H9 (cell line): ENCODE data around the gene BMP8A. TPM values are rescaled to one million over a fixed set of nuclear protein-coding genes. Genes with fewer than 3 reads are reported as not detected.
"Not testable (repeated sequence)": the region's sequence is repeated elsewhere in the genome, so short reads cannot be mapped to it uniquely, and the experiment has no call there.

Experiments
- DNase-seq: peaks from one replicate; pipeline ENCODE4 v3.0.0-alpha.2; 2017
- H2AFZ ChIP-seq: one replicate; pipeline ENCODE4 v1.6.1; 2013; ENCODE audit warnings: mild to moderate bottlenecking, low read length, control low read depth, moderate library complexity
- H2AK5ac ChIP-seq: 2 replicates; pipeline ENCODE4 v1.6.1; 2013; ENCODE audit warnings: low read length, control low read depth, mixed read lengths; ENCODE audit not compliant: insufficient read length
- H2BK120ac ChIP-seq: one replicate; pipeline ENCODE4 v1.6.1; 2013; ENCODE audit warnings: low read depth, mild to moderate bottlenecking, low read length, control low read depth, inconsistent platforms; ENCODE audit not compliant: poor library complexity, severe bottlenecking
- H2BK12ac ChIP-seq: 2 replicates; pipeline ENCODE4 v1.6.1; 2013; ENCODE audit warnings: low read length, control low read depth, mixed read lengths, low read depth; ENCODE audit not compliant: insufficient read length
- H2BK15ac ChIP-seq: 2 replicates; pipeline ENCODE4 v1.6.1; 2013; ENCODE audit warnings: low read depth, low read length, control low read depth
- H2BK20ac ChIP-seq: one replicate; pipeline ENCODE4 v1.6.1; 2013; ENCODE audit warnings: low read depth, mild to moderate bottlenecking, low read length, control low read depth, inconsistent platforms; ENCODE audit not compliant: poor library complexity, severe bottlenecking
- H2BK5ac ChIP-seq: 2 replicates; pipeline ENCODE4 v1.6.1; 2013; ENCODE audit warnings: low read length, control low read depth, mixed read lengths; ENCODE audit not compliant: insufficient read length
- H3K14ac ChIP-seq: 2 replicates; pipeline ENCODE4 v1.6.1; 2013; ENCODE audit warnings: low read length, control low read depth; ENCODE audit not compliant: insufficient read depth
- H3K18ac ChIP-seq: 2 replicates; pipeline ENCODE4 v1.6.1; 2013; ENCODE audit warnings: low read depth, mild to moderate bottlenecking, mixed read lengths, low read length, control low read depth; ENCODE audit not compliant: insufficient read length
- H3K23ac ChIP-seq: 2 replicates; pipeline ENCODE4 v1.6.1; 2013; ENCODE audit warnings: low read length, control low read depth, mixed read lengths, low read depth; ENCODE audit not compliant: insufficient read length
- H3K23me2 ChIP-seq: 2 replicates; pipeline ENCODE4 v1.6.1; 2013; ENCODE audit warnings: low read depth, mild to moderate bottlenecking, mixed read lengths, low read length, control low read depth; ENCODE audit not compliant: insufficient read length, poor library complexity, severe bottlenecking
- H3K27ac ChIP-seq: 2 replicates; pipeline ENCODE4 v1.5.1; 2013; ENCODE audit warnings: low read length, control low read depth, mixed read lengths, low read depth; ENCODE audit not compliant: insufficient read length
- H3K27me3 ChIP-seq: 2 replicates; pipeline ENCODE4 v1.6.1; 2013; ENCODE audit warnings: low read length, control low read depth, inconsistent platforms; ENCODE audit not compliant: insufficient read depth
- H3K4ac ChIP-seq: 2 replicates; pipeline ENCODE4 v1.6.1; 2013; ENCODE audit warnings: low read depth, mild to moderate bottlenecking, control low read depth, inconsistent platforms, low read length, moderate library complexity
- H3K4me1 ChIP-seq: 2 replicates; pipeline ENCODE4 v1.6.1; 2013; ENCODE audit warnings: low read length, control low read depth, inconsistent platforms; ENCODE audit not compliant: insufficient read depth
- H3K4me2 ChIP-seq: 2 replicates; pipeline ENCODE4 v1.6.1; 2013; ENCODE audit warnings: low read length, control low read depth, mixed read lengths; ENCODE audit not compliant: insufficient read length, insufficient read depth
- H3K56ac ChIP-seq: 2 replicates; pipeline ENCODE4 v1.6.1; 2013; ENCODE audit warnings: low read depth, mild to moderate bottlenecking, mixed read lengths, low read length, control low read depth; ENCODE audit not compliant: insufficient read length
- H3K79me1 ChIP-seq: 2 replicates; pipeline ENCODE4 v1.6.1; 2013; ENCODE audit warnings: low read depth, mild to moderate bottlenecking, moderate library complexity, low read length, control low read depth, inconsistent platforms; ENCODE audit not compliant: insufficient read depth, poor library complexity, severe bottlenecking
- H3K79me2 ChIP-seq: 2 replicates; pipeline ENCODE4 v1.6.1; 2013; ENCODE audit warnings: low read length, control low read depth, inconsistent platforms; ENCODE audit not compliant: insufficient read depth
- H3K9ac ChIP-seq: 2 replicates; pipeline ENCODE4 v1.6.1; 2013; ENCODE audit warnings: low read length, control low read depth, mixed read lengths; ENCODE audit not compliant: insufficient read length; ENCODE audit errors: extremely low read depth
- H3K9me3 ChIP-seq: one replicate; pipeline ENCODE4 v1.6.1; 2013; ENCODE audit warnings: low read depth, low read length, inconsistent platforms; ENCODE audit not compliant: control insufficient read depth
- H3T11ph ChIP-seq: one replicate; pipeline ENCODE4 v1.6.1; 2013; ENCODE audit warnings: mild to moderate bottlenecking, low read length, control low read depth, inconsistent platforms
- H4K20me1 ChIP-seq: one replicate; pipeline ENCODE4 v1.6.1; 2013; ENCODE audit not compliant: control insufficient read depth, insufficient read length, insufficient read depth
- H4K5ac ChIP-seq: 2 replicates; pipeline ENCODE4 v1.6.1; 2013; ENCODE audit warnings: low read depth, mild to moderate bottlenecking, mixed read lengths, low read length, control low read depth; ENCODE audit not compliant: insufficient read length
- H4K8ac ChIP-seq: replicated peaks from 2 replicates; pipeline ENCODE4 v1.6.1; 2013; ENCODE audit warnings: low read length, control low read depth, mixed read lengths, low read depth; ENCODE audit not compliant: insufficient read length
- H4K91ac ChIP-seq: 2 replicates; pipeline ENCODE4 v1.6.1; 2013; ENCODE audit warnings: low read depth, mild to moderate bottlenecking, moderate library complexity, mixed read lengths, low read length, control low read depth; ENCODE audit not compliant: insufficient read length
- H3K27ac Mint-ChIP-seq, 3 experiments: 2 replicates in 2 of 3; 3 replicates in 1 of 3; pipeline ENCODE4 v1.8.0; 2020 to 2021; ENCODE audit warnings: mixed read lengths in 3 of 3, mild to moderate bottlenecking in 1 of 3, moderate library complexity in 1 of 3
- H3K27me3 Mint-ChIP-seq: 2 replicates; pipeline ENCODE4 v1.8.0; 2021; ENCODE audit warnings: low read depth, mild to moderate bottlenecking, moderate library complexity, mixed read lengths
- H3K36me3 Mint-ChIP-seq, 3 experiments: 2 replicates in 2 of 3; 3 replicates in 1 of 3; pipeline ENCODE4 v1.8.0; 2020 to 2021; ENCODE audit warnings: low read depth in 3 of 3, mixed read lengths in 3 of 3; ENCODE audit not compliant: insufficient read depth in 1 of 3
- H3K4me1 Mint-ChIP-seq, 2 experiments: 2 replicates each; pipeline ENCODE4 v1.8.0; 2020; ENCODE audit warnings: mixed read lengths in 2 of 2
- H3K4me3 Mint-ChIP-seq, 2 experiments: 2 replicates in 1 of 2; 3 replicates in 1 of 2; pipeline ENCODE4 v1.8.0; 2020 to 2021; ENCODE audit warnings: mild to moderate bottlenecking in 2 of 2, mixed read lengths in 2 of 2, moderate library complexity in 1 of 2
- H3K9me3 Mint-ChIP-seq, 2 experiments: 2 replicates in 1 of 2; 3 replicates in 1 of 2; pipeline ENCODE4 v1.8.0; 2020; ENCODE audit warnings: mild to moderate bottlenecking in 2 of 2, mixed read lengths in 2 of 2, moderate library complexity in 1 of 2
- WGBS: extraction: QIAGEN DNeasy Blood & Tissue Kit; methylation state at CpG from one replicate; pipeline ENCODE4 v1.1.7; 2013; ENCODE audit warnings: missing lambda C conversion rate, low lambda C conversion rate, mixed read lengths; ENCODE audit not compliant: insufficient read length; ENCODE audit errors: extremely low coverage; 5-methylcytosine and 5-hydroxymethylcytosine counted together
- total RNA-seq: library from RNA; stranded (reverse); gene quantifications from 2 replicates; pipeline ENCODE4 v1.2.1, GENCODE V29; 2021

Gene BMP8A
- total RNA-seq, 1 experiment from 2014 or later, result 0.52 TPM

DNA sequence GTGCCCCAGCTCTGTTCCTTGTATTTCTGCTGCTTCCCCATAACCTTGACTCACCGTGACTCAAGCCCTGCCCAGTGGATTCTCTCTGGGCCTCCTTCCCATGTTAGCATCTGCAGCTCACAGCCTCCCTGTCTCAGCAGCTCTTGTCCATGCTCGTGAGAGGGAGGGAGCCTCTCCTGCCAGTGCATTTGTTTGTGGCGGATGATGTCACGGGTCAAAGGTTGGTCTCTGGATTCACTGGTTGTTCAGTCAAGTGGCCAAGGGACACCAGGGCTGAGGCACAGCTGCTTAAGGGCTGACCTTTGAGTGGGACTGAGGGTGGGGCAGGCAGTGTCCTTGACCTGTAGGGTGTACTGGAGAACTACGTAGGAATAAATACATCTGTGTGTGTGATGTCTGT, 27.9 kb downstream of the BMP8A start:
- H3K9me3 Mint-ChIP-seq, H3K4me1 ChIP-seq, H4K20me1 ChIP-seq, H2BK20ac ChIP-seq, H3K4me2 ChIP-seq, H3K23me2 ChIP-seq, DNase-seq, H3K36me3 Mint-ChIP-seq, H3K14ac ChIP-seq, H3K9me3 ChIP-seq, H2BK5ac ChIP-seq, H4K91ac ChIP-seq, H2BK15ac ChIP-seq, H3K4me1 Mint-ChIP-seq, H4K8ac ChIP-seq, H2BK120ac ChIP-seq, H3K79me1 ChIP-seq, H2AK5ac ChIP-seq, H3K27ac Mint-ChIP-seq, H3K27me3 ChIP-seq, H3K4ac ChIP-seq, H3K56ac ChIP-seq, H3K4me3 Mint-ChIP-seq, H3T11ph ChIP-seq, H3K9ac ChIP-seq, H3K18ac ChIP-seq, H4K5ac ChIP-seq, H3K23ac ChIP-seq, H2BK12ac ChIP-seq, H2AFZ ChIP-seq, H3K27ac ChIP-seq, H3K79me2 ChIP-seq: not testable (repeated sequence)
- no CpG with 5 or more reads among the region's 5 CpGs for WGBS
- peaks cover 11% of the 10 kb centered on the region for H3K27me3 Mint-ChIP-seq

DNA sequence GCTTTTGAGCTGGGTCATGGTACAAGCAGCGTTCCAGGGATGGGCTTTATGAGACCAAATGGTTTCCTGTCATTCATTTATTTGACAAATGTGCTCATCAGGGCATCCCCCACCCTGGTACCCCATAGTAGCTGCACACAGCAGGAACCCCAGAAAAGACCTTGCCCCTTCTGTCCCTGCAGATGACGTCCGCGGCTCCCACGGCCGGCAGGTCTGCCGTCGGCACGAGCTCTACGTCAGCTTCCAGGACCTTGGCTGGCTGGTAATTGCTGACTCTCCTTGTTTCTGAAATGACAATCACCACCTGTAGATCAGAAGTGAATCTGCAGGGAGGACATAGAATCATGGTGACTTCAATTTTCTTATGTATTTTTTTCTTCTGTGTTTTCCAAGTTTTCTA, 30.8 kb downstream of the BMP8A start:
- H3K23me2 ChIP-seq, H3K79me2 ChIP-seq, H3K4me2 ChIP-seq, H3K27me3 Mint-ChIP-seq, H3K36me3 Mint-ChIP-seq, H2BK5ac ChIP-seq, H2BK20ac ChIP-seq, H4K20me1 ChIP-seq, DNase-seq, H2BK15ac ChIP-seq, H3K27ac ChIP-seq, H3K79me1 ChIP-seq, H3K4me1 ChIP-seq, H3K14ac ChIP-seq, H3K4ac ChIP-seq, H3K9ac ChIP-seq, H3K9me3 ChIP-seq, H3K4me3 Mint-ChIP-seq, H3K18ac ChIP-seq, H3K27me3 ChIP-seq, H3K27ac Mint-ChIP-seq, H2AK5ac ChIP-seq, H3K23ac ChIP-seq, H4K91ac ChIP-seq, H3K9me3 Mint-ChIP-seq, H3K4me1 Mint-ChIP-seq, H4K8ac ChIP-seq, H3K56ac ChIP-seq, H2BK120ac ChIP-seq, H4K5ac ChIP-seq, H2BK12ac ChIP-seq, H2AFZ ChIP-seq, H3T11ph ChIP-seq: not testable (repeated sequence)
- no CpG with 5 or more reads among the region's 10 CpGs for WGBS
